Head of caudate nucleus (tissue), 42 donors: ENCODE results near the gene C10orf67.
A peak's percentile ranks its signal among the peaks of the same experiment; 100 is the strongest.
"Not testable (repeated sequence)": the region's sequence is repeated elsewhere in the genome, so short reads cannot be mapped to it uniquely, and the experiment has no call there.

Experiments used
- DNase-seq, 42 donors: peaks; one replicate each; pipeline versions ENCODE4 v3.0.0 to v3.0.0-alpha.2; 2020 to 2021; ENCODE audit warnings: mixed read lengths in 7 of 42
- intact Hi-C: fragments of 100-400 bp; cut with DNase I; formaldehyde crosslinking; loops from one replicate; pipeline ENCODE4 v1.15.0; 2022

C10orf67 gene

GRCh38 chr10:23331567-23332301 is 12.9 kb downstream of the C10orf67 start:
- intact Hi-C loops: no loop called here
- DNase-seq: no peak

DNA sequence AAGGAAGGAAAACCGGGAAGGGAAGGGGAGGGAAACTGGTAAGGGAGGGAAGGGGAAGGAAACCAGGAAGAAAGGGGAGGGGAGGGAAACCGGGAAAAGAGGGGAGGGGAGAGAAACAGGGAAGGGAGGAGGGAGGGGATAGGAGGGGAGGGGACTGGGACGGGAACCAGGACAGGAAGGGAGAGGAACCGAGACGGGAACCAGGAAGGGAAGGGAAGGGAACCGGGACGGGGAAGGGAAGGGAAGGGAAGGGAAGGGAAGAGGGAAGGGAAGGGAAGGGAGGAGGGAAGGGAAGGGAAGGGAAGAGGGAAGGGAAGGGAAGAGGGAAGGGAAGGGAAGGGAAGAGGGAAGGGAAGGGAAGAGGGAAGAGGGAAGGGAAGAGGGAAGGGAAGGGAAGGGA is 13.6 kb downstream of the C10orf67 start:
- intact Hi-C loops: no loop called here
- DNase-seq: no peak

GRCh38 chr10:23326544-23327307 is 17.9 kb downstream of the C10orf67 start:
- intact Hi-C loops: no loop called here

GRCh38 chr10:23325132-23325531 is 19.5 kb downstream of the C10orf67 start:
- DNase-seq: no peak
- intact Hi-C loops: no loop called here

More at GRCh38 chr10:23326544-23327307, 17.9 kb downstream of the C10orf67 start:
- DNase-seq: no peak

DNA sequence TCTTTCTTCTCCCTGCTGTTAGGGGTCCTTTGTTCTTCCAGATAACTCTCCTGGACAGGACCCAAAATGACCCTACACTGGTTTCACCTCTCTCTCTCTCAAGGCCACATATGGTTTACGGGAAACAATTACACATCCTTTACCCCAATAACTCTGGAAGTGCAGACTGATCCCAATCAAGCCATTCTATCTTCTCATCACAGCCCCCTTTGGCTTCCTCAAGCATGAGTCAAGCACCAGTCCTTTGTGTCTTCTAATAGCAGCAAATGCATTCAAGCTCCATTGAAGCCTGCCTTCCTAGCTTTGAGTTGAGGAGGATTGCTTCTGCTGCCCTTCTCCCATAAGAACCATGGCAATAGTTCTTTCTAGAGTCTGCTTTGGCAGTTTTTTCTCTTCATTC is 20.2 kb downstream of the C10orf67 start:
- DNase-seq: no peak
- intact Hi-C loops: no loop called here

DNA sequence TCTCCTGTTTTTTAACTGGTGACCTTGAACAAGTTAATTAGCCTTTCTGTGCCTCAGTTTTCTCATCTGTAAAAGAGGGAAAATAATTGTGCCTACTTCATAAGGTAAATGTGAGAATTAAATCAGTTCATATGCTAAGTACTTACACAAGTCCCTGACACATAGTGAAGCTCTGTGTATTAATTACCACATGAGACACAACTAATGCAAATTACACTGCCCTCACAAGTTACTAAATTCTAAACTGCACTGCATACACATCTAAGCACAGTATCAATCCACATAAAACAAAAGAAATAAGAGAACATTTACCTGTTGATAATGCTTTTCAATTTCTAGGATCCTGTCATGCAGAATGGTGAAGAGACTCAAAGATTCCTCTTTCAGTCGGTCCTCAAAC is 22.5 kb downstream of the C10orf67 start:
- intact Hi-C loops: no loop called here
- DNase-seq: no peak

GRCh38 chr10:23319835-23320234 is 24.8 kb downstream of the C10orf67 start:
- intact Hi-C loops: loop anchor here (10.0 kb wide), 1 partner anchor 115 kb away; the partner anchor contains the start of gene OTUD1
- no peak for DNase-seq

DNA sequence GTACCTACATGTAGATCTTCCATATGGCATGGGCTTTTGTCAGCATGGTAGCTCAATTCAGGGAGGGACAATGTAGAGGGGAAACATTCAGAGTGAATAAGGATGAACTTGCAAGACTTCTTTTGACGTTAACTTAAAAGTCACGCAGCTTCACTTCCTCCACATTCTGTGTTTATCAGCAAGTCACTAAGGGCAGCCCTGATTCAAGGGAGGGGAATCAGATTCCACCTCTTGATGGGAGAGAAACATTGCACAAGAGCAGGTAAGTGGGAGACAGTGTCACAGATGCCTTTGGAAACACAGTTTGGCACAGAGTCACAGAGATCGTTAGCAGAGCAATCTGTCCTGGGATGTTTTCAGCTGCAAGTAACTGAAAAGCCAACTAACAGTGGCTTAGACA is 26.2 kb downstream of the C10orf67 start:
- no peak for DNase-seq

DNA sequence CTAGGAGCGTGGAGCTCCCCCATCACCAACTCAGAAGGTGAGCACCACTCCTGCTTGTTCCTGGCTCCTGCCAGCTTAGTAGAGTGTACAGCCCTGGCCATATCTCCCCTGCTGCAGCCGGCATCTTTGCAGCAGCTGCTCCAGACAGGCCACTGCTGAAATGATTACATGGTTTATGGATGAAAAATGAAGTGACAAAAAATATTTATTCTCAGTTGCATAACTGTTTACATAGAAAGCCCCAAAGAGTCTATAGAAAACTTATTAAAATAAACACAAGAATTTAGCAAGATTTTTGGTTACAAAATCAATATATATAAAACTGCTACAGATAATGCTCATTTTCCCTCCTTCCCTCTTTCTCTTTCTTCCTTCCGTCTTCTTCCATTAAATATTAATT is 27.2 kb downstream of the C10orf67 start:
- intact Hi-C loops: loop anchor here (10.0 kb wide), 1 partner anchor 117 kb away; the partner anchor contains the start of gene OTUD1
- DNase-seq: no peak

More for the DNA sequence above, 26.2 kb downstream of the C10orf67 start:
- intact Hi-C loops: loop anchor here (10.0 kb wide), 1 partner anchor 116 kb away; the partner anchor contains the start of gene OTUD1

- no peak for DNase-seq
- intact Hi-C loops: loop anchor here (10.0 kb wide), 1 partner anchor 118 kb away; the partner anchor contains the start of gene OTUD1
These were observed 28.2 kb downstream of the C10orf67 start for GRCh38 chr10:23316406-23316805.

DNA sequence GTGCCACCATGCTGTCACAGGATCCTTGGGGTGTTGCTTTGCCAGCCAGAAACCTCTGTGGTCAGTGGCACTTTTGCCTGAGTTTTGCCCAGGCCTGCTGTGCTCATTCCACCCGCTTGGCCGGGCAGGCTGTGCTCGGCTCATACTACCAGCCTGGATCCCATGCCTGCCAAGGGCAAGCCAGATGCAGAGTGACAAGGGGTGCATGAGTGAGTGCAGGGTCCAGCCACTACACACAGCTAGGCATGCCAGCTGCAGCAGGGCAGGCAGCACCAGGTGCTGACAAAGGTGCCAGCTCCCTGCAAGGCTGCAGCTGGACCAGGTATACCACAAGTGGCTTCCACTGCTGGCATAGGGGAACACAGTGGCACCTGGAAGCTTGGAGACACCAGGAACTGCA is 28.6 kb downstream of the C10orf67 start:
- intact Hi-C loops: loop anchor here (10.0 kb wide), 1 partner anchor 119 kb away; the partner anchor contains the start of gene OTUD1

DNA sequence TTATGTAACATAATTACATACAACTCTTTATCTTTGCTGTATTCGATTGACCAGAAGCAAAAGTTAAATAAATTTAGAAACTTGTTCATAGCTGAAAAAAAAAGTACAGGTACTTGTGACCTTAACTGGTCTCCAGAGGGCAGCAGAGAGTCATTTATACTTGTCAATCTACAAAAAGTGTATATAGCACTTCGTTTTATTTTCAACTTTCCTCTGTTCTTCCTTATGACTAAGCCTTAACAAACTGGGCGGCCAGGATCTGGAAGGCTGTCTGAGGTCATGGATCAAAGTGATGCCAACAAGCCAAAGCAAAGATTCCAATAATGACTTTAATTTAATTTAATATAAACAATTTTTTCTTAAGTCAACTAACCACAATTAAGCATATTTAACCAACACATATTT is 29.8 kb downstream of the C10orf67 start:
- DNase-seq: peak in 28 of 42 donors; percentile 19 to 88 (median 63)
- intact Hi-C loops: loop anchor here (1.0 to 10.0 kb wide), 2 partner anchors 120 to 210 kb away; partner anchors contain the start of gene OTUD1

More for the DNA sequence above, 28.6 kb downstream of the C10orf67 start:
- DNase-seq: no peak

DNA sequence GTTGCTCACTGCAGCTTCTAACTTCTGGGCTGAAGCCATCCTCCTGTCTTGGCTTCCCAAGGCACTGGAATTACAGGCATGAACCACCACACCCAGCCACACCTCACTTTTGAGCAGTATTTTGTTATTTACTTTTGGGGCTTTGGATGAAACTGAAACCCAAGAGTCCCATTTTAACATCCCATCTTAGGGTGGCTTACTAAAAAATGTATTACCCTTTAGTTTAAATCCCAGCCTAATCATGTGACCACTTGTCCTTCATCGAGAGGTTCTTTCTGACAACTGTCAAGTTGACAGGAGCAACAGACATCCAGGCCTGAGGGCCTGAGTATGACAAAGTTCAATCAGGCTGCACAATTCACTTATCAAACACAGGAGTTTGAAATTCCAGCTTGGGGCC is 33.6 kb downstream of the C10orf67 start:
- intact Hi-C loops: loop anchor here (10.0 kb wide), 1 partner anchor 124 kb away; the partner anchor contains the start of gene OTUD1
- no peak for DNase-seq

- intact Hi-C loops: loop anchor here (10.0 kb wide), 1 partner anchor 124 kb away; the partner anchor contains the start of gene OTUD1
- DNase-seq: no peak
These were observed 34.2 kb downstream of the C10orf67 start for GRCh38 chr10:23310404-23310803.

- DNase-seq, intact Hi-C loops: not testable (repeated sequence)
These were observed 44.6 kb downstream of the C10orf67 start for GRCh38 chr10:23299961-23300360.

DNA sequence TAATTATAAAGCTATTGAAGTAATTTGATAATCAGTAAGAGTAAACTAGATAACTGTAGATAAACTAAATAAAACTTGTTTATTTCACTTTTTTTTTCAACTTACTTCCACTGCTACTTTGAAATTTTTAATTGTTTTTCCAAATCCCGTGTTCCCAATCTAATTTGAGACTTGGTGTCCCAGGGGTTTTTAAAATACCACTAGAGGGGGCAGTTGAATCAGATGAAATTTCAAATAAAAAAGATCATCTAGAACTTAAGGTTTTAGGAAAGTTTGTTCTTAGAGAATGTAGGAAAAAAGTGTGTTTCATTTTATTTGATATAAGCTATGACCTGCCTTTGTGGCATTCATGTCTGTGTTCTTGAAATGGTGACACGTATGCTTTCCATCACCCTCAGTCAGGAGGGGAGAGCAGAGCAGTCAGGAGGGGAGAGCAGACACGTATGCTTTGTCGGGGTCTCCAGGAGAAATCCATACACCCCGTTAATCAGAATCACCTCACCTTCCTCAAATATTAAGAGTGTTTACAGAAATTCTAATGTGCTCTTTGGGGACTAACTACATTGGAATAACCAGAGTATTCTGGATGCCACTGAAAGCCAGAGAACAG is 49.9 kb downstream of the C10orf67 start:
- DNase-seq: no peak
- intact Hi-C loops: loop anchor here (5.0 kb wide), 1 partner anchor 137 kb away; no protein-coding TSS in a partner anchor

GRCh38 chr10:23293973-23294590 is 50.5 kb downstream of the C10orf67 start:
- no peak for DNase-seq
- intact Hi-C loops: loop anchor here (5.0 kb wide), 1 partner anchor 137 kb away; no protein-coding TSS in a partner anchor

- intact Hi-C loops: loop anchor here (5.0 kb wide), 1 partner anchor 136 kb away; no protein-coding TSS in a partner anchor
- DNase-seq: peak in 30 of 42 donors; percentile 6 to 83 (median 42)
These were observed 51.4 kb downstream of the C10orf67 start for GRCh38 chr10:23293145-23293724.
